ENCODE measurements around the gene GABRB3.

GABRB3 gene

GRCh38 chr15:26555898-26556297 is 217.0 kb downstream of the GABRB3 start:
- no peak for DNase-seq (ENCODE audit: low spot score)

- DNase-seq (ENCODE audit: low spot score) = no peak
These were observed 221.4 kb downstream of the GABRB3 start for GRCh38 chr15:26551473-26551872.

- no peak for DNase-seq (ENCODE audit: low spot score)
These were observed 222.0 kb downstream of the GABRB3 start for GRCh38 chr15:26550880-26551279.

GRCh38 chr15:26537663-26538062 is 235.2 kb downstream of the GABRB3 start:
- no peak for DNase-seq (ENCODE audit: low spot score)

GRCh38 chr15:26531489-26531888 is 241.4 kb downstream of the GABRB3 start:
- DNase-seq (ENCODE audit: low spot score) = no peak

GRCh38 chr15:26525096-26525495 is 247.8 kb downstream of the GABRB3 start:
- no peak for DNase-seq (ENCODE audit: low spot score)

GRCh38 chr15:26521691-26522198 is 251.1 kb downstream of the GABRB3 start:
- DNase-seq (ENCODE audit: low spot score) = no peak

- DNase-seq (ENCODE audit: low spot score) = no peak
These were observed 251.7 kb downstream of the GABRB3 start for GRCh38 chr15:26521130-26521529.

GRCh38 chr15:26518885-26519284 is 254.0 kb downstream of the GABRB3 start:
- DNase-seq (ENCODE audit: low spot score) = no peak

- DNase-seq (ENCODE audit: low spot score) = no peak
These were observed 256.5 kb downstream of the GABRB3 start for GRCh38 chr15:26516102-26516980.

- no peak for DNase-seq (ENCODE audit: low spot score)
These were observed 268.9 kb downstream of the GABRB3 start for GRCh38 chr15:26504009-26504408.
